ENCODE data around the gene IPO9.
A peak's percentile ranks its signal among the peaks of the same experiment; 100 is the strongest.

Gene IPO9

DNA sequence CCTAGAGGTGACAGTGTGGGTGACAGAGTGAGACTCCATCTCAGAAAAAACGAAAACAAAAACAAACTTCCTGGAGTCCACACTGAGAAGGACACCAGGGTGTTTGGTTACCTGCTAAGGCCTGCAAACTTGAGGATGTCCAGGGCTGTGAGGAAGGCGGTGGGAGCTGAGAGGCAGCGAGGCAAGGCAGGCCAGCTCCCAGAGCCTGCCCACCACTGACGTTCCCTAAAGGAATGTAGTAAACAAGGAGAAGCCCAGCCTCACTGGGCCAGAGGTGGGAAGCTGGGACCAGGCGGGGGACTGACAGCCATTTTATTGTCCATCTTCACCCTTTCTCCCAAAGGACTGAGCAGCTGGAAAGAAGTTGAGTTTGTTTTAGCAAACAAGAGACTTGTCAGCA is 83.9 kb downstream of the IPO9 start:
- DNase-seq, result no peak

- no peak for DNase-seq
Measured at GRCh38 chr1:201914456-201915235, 85.7 kb downstream of the IPO9 start.

DNA sequence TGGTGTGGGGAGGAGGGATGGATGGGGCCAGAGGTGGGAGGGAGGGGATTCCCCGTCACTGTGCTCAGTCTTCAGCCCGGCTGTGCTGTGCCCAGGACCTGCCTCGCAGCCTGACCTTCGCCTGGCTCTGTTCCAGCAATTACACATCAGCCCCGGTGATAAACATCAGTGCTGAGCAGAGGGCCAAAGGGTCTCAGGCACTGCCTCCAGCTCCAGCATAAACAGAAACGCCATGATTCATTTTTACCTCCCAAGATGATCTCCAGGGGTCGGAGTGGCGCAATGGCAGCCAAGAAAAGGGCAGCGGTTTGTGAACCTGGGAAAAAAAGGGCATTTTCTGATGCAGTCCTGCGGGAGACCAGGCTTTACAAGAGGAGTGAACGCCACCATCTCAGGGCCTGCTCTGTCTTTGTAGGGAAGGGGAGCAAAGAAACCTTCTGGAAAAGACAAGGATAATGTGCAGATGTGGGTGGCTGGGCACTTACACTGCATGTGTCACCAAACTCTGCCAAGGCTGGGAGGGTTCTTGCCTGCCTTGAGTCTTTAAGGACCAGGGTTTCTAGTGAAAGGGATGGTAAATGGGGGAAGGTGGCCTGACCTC is 87.8 kb downstream of the IPO9 start:
- DNase-seq, result peak; percentile 46

GRCh38 chr1:201917362-201918033 is 88.5 kb downstream of the IPO9 start:
- DNase-seq, result no peak

GRCh38 chr1:201918343-201918742 is 89.4 kb downstream of the IPO9 start:
- DNase-seq, result no peak

GRCh38 chr1:201921952-201922558 is 93.1 kb downstream of the IPO9 start:
- DNase-seq, result no peak

DNA sequence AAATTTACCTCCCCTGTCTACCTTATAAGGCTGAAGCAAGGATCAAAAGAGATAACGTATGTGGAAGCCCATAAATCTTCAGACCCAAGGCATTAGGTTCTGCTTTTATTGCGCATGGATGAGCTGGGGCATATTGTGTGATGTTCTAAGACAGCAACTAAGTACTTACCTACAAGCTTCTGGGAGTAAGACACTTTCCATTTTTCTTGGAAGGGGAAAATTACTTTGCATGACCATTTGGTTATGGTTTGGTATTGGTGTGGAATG is 96.3 kb downstream of the IPO9 start:
- DNase-seq, result no peak

DNA sequence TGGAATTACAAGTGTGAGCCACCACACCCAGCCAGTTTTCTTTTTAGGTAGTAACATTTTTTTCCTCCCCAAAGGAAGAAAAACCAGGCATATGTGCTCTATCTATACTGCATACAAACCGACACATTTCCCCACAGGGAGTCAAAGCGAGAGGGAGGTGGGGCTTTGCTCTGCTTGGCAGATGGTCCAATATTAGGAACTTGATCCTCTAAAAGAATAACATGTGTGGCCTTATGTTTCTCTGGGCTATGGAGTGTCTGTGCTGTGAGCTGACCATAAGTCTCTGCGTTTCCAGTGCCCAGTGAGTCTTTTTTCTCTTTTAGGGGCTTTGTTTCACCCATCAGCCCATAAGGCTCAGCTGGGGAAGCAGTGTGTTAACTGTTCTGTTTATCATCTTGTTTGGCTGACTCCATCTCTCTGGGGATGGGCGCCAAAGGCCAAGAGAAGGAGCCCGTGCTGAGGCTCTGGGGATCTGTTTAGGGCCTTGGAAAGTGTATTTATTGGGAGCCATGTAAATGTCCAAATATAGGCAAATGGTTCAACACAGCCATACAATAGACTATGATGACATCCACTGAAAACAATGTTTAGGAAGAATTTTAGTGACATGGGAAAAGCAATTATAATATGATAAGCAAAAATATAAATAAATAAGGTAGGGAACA is 97.2 kb downstream of the IPO9 start:
- no peak for DNase-seq

DNA sequence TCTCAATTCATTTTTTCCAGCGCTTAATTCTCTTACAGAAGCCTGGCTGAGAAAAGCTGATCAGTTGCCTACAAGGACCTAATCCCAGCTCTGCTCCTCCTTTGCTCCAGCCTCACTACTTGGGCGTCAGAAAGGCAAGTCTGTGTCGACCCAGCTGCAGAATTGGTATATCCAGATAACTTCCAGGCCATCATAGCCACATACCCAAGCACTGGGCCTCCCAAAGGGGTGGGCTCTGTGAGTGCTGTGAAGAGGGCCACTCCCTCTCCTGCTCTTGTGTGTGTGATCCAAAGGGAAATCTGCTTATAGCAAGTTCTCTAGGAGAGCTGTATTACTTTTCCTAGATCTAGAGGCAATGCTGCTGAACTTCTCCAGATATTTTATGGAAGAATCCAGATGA is 99.3 kb downstream of the IPO9 start:
- DNase-seq, result no peak

DNA sequence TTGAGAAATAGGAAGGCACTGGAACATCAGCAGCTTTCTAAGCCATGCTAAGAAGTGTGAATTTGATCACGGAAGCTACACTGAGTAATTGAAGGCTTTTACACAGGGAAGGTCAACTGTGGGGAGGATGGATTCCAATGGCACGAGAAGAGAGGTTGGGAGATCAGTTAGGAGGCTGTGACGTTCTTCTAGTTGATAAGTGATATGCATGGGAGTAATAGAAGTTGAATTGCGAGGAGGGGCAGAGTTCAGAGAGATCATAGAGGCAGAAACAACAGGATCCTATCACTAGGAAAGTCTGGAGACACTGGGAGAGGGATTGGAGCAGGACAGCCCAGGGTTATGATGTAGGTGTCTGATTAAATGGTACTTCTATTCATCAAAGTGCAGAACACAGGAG is 101.2 kb downstream of the IPO9 start:
- DNase-seq, result no peak

DNA sequence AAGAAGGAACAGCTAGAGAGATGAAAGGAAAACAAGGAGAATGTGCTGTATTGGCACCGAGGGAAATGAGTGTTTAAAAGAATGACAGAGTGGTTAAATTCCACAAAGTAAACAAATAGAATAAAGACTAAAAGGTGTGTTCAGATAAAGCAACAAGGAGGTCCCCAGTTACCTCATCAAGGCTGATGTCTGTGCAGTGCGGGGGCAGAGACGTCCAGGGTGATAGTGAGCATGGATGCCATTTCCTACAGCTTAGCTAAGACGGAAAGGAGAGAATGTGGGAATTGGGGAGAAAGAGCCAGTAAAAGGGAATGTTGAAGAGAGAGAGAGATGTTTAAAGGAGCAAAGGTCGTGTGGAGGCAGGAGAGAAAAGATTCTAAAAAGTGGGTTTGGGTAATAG is 101.8 kb downstream of the IPO9 start:
- DNase-seq, result no peak
